K562 (cell line): ENCODE results near the gene NAGLU.

ENCODE experiments used
- KAT7 ChIP-seq: sonication (generic); formaldehyde crosslinking; IDR thresholded peaks from 2 replicates; pipeline ENCODE4 v1.8.0; 2022; ENCODE audit warnings: missing genetic modification reagents, mild to moderate bottlenecking, borderline replicate concordance
- MCM7 ChIP-seq, 2 experiments: fragments of 450-650 bp; IDR thresholded peaks; 2 replicates each; pipeline ENCODE4 v1.6.1; 2016 to 2018
- NFYB ChIP-seq: IDR thresholded peaks from 2 replicates; pipeline ENCODE4 v1.6.1; 2011; ENCODE audit warnings: mild to moderate bottlenecking, moderate library complexity; ENCODE audit not compliant: insufficient read length; ENCODE audit errors: extremely low read depth
- STAT6 ChIP-seq: sonication (generic); formaldehyde crosslinking; IDR thresholded peaks from 2 replicates; pipeline ENCODE4 v1.8.1; 2023; ENCODE audit warnings: mild to moderate bottlenecking, missing genetic modification reagents
- UBTF ChIP-seq, 2 experiments: IDR thresholded peaks; 2 replicates each; pipeline ENCODE4 v1.6.1; 2012; ENCODE audit warnings: improper control_type of control experiment in 2 of 2, low read depth in 2 of 2, low read length in 2 of 2, borderline replicate concordance in 1 of 2
- ZBTB11 ChIP-seq, 3 experiments: fragments of 200-800 bp in 1 of 3; fragments of 250-450 bp in 1 of 3; fragments of 450-650 bp in 1 of 3; sonication (Bioruptor Pico) in 1 of 3; sonication (Bioruptor generic) in 1 of 3; formaldehyde crosslinking in 1 of 3; IDR thresholded peaks; 2 replicates each; pipeline versions ENCODE4 v1.6.1 to v1.8.0; 2016 to 2022; ENCODE audit warnings: mild to moderate bottlenecking in 2 of 3, missing genetic modification characterization in 2 of 3, missing compliant biosample characterization in 1 of 3, moderate library complexity in 1 of 3
- ZC3H8 ChIP-seq: fragments of 450-650 bp; IDR thresholded peaks from 2 replicates; pipeline ENCODE4 v1.6.1; 2017
- TF ChIP-seq, protein P1 (sequence below), 3 experiments: fragments of 200-800 bp in 1 of 3; sonication (Bioruptor generic) in 1 of 3; sonication (generic) in 1 of 3; formaldehyde crosslinking in 1 of 3; IDR thresholded peaks; 2 replicates each; pipeline versions ENCODE4 v1.6.1 to v1.8.0; 2016 to 2022; ENCODE audit warnings: mild to moderate bottlenecking in 2 of 3, missing compliant biosample characterization in 2 of 3, missing genetic modification characterization in 2 of 3, missing genetic modification reagents in 1 of 3
- TF ChIP-seq, protein P2 (sequence below), 3 experiments: IDR thresholded peaks in 2 of 3; conservative IDR thresholded peaks in 1 of 3; 2 replicates each; pipeline ENCODE4 v1.5.1; 2011 to 2012; ENCODE audit warnings: low read length in 3 of 3, mild to moderate bottlenecking in 3 of 3, control low read depth in 2 of 3, improper control_type of control experiment in 1 of 3, inconsistent platforms in 1 of 3, low read depth in 1 of 3, mixed read lengths in 1 of 3, moderate library complexity in 1 of 3; ENCODE audit not compliant: insufficient read depth in 2 of 3

- TF ChIP-seq, protein P1, sequence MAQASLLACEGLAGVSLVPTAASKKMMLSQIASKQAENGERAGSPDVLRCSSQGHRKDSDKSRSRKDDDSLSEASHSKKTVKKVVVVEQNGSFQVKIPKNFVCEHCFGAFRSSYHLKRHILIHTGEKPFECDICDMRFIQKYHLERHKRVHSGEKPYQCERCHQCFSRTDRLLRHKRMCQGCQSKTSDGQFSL (CRISPR knock-in tag; IDR thresholded peaks at IDR 0.05) = no peak
- TF ChIP-seq, protein P1 (tag; IDR thresholded peaks at IDR 0.05) = no peak
- no peak for TF ChIP-seq KAT7 (CRISPR knock-in tag)
- no peak for TF ChIP-seq UBTF (IDR thresholded peaks at IDR 0.05; ENCODE audit: borderline replicate concordance in 1 of 2, low read depth in 2 of 2, low read length in 2 of 2)
- TF ChIP-seq ZC3H8 = no peak
- TF ChIP-seq, protein P2, sequence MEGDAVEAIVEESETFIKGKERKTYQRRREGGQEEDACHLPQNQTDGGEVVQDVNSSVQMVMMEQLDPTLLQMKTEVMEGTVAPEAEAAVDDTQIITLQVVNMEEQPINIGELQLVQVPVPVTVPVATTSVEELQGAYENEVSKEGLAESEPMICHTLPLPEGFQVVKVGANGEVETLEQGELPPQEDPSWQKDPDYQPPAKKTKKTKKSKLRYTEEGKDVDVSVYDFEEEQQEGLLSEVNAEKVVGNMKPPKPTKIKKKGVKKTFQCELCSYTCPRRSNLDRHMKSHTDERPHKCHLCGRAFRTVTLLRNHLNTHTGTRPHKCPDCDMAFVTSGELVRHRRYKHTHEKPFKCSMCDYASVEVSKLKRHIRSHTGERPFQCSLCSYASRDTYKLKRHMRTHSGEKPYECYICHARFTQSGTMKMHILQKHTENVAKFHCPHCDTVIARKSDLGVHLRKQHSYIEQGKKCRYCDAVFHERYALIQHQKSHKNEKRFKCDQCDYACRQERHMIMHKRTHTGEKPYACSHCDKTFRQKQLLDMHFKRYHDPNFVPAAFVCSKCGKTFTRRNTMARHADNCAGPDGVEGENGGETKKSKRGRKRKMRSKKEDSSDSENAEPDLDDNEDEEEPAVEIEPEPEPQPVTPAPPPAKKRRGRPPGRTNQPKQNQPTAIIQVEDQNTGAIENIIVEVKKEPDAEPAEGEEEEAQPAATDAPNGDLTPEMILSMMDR (IDR thresholded peaks at IDR 0.05 in 2 of 3, conservative IDR thresholded peaks at IDR 0.05 in 1 of 3; ENCODE audit: insufficient read depth in 2 of 3, low read depth in 1 of 3, low read length in 3 of 3) = no peak
- TF ChIP-seq NFYB = no peak
- no peak for TF ChIP-seq MCM7 (IDR thresholded peaks at IDR 0.05)
- no peak for TF ChIP-seq ZBTB11 (CRISPR knock-in tag; IDR thresholded peaks at IDR 0.05)
- TF ChIP-seq STAT6 (CRISPR knock-in tag) = no peak
Observed at GRCh38 chr17:42529061-42529460, 7.0 kb upstream of the NAGLU start.
